Testis (tissue), 3 donors: ENCODE results near the gene RHOA. TPM values are rescaled to one million over a fixed set of nuclear protein-coding genes. Genes with fewer than 3 reads are reported as not detected.
"Not testable (repeated sequence)": the region's sequence is repeated elsewhere in the genome, so short reads cannot be mapped to it uniquely, and the experiment has no call there.

Experiments
- DNase-seq: peaks from one replicate; pipeline ENCODE4 v3.0.0-alpha.2; 2019
- H3K27ac ChIP-seq, 2 donors: fragments of 200-600 bp; sonication (generic); one replicate each; pipeline ENCODE4 v1.5.1; 2019
- H3K27me3 ChIP-seq: fragments of 200-600 bp; sonication (generic); one replicate; pipeline ENCODE4 v1.5.1; 2019
- H3K36me3 ChIP-seq: fragments of 200-600 bp; sonication (generic); one replicate; pipeline ENCODE4 v1.5.1; 2017; ENCODE audit warnings: low read depth; ENCODE audit errors: missing control alignments
- H3K4me1 ChIP-seq: fragments of 200-600 bp; sonication (generic); one replicate; pipeline ENCODE4 v1.5.1; 2019
- H3K4me3 ChIP-seq, 2 donors: fragments of 200-600 bp; sonication (generic); one replicate each; pipeline ENCODE4 v1.5.1; 2017 to 2019
- H3K9me3 ChIP-seq: fragments of 200-600 bp; sonication (generic); one replicate; pipeline ENCODE4 v1.5.1; 2017
- CTCF ChIP-seq, 3 experiments: fragments of 450-650 bp in 2 of 3; fragments of 200-600 bp in 1 of 3; sonication (generic) in 1 of 3; IDR thresholded peaks; one replicate each; pipeline ENCODE4 v1.5.1; 2016 to 2019; ENCODE audit warnings: antibody characterized with exemption in 3 of 3, mild to moderate bottlenecking in 2 of 3, moderate library complexity in 1 of 3
- POLR2A ChIP-seq: fragments of 450-650 bp; IDR thresholded peaks from one replicate; pipeline ENCODE4 v1.6.1; 2017; ENCODE audit warnings: antibody characterized with exemption, mild to moderate bottlenecking, moderate library complexity
- WGBS, 2 donors: methylation state at CpG; one replicate each; pipeline ENCODE4 v1.1.5; 2018; 5-methylcytosine and 5-hydroxymethylcytosine counted together
- intact Hi-C: fragments of 100-400 bp; cut with DNase I; formaldehyde crosslinking; loops from one replicate; pipeline ENCODE4 v1.15.1; 2023; ENCODE audit warnings: low total_unique reads
- polyA plus RNA-seq: library from polyadenylated mRNA; stranded (reverse); fragments of 350-450 nt; fragmentation: Illumina TruSeq; extraction: RNeasy Lipid Tissue Mini Kit (QIAGEN cat#74804); gene quantifications from one replicate; pipeline ENCODE4 v1.2.3, GENCODE V29; 2014; ENCODE audit warnings: low read depth, low replicate concordance; ENCODE audit not compliant: insufficient read depth
- total RNA-seq, 2 donors: library from RNA; depleted of rRNA; stranded (reverse); fragments of >200 nt; gene quantifications; one replicate each; pipeline ENCODE4 v1.2.3, GENCODE V29; 2016

The RHOA gene
- total and polyA plus RNA-seq, 3 donors from 2014 or later, result 207 to 331 (median 252) TPM

- intact Hi-C loops, result no loop called here
Observed at GRCh38 chr3:49359623-49360022, 52.2 kb downstream of the RHOA start.

DNA sequence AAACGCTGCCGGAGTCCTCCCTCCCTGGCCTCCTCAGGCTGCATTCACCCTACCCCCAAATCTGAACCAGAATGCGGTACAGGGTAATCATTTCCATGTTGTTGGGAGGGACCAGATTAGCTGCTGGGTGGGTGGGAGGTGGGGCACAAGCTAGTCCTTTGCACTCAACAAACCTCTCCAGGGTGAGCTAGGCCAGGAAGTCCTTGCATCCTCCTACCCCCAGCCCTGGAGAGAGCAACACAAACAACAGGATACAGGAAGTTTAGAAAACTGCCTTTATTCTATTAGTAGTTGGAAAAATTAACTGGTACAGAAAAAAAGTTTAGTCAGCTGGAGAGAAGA lies 52.9 kb downstream of the RHOA start:
- intact Hi-C loops, result no loop called here
- 3% methylated on average over 3 of the region's 3 CpGs; no CpG with 5 or more reads in 1 of the 2 donors for WGBS, 2 donors
- Histone ChIP-seq H3K4me3 (peak overlapping the region; percentile 74 to 82), H3K36me3 (no peaks in the 10 kb centered on the region), H3K4me1 (peaks cover 10% of the 10 kb centered on the region), H3K27ac (peak overlapping the region; percentile 16 to 78), H3K9me3 (no peaks in the 10 kb centered on the region), H3K27me3 (no peaks in the 10 kb centered on the region)
- no peak for DNase-seq
- TF ChIP-seq CTCF (IDR thresholded peaks at IDR 0.05), result no peak
- no peak for TF ChIP-seq POLR2A

More at GRCh38 chr3:49359623-49360022, 52.2 kb downstream of the RHOA start:
- no peaks in the 10 kb centered on the region for H3K36me3 ChIP-seq
- H3K4me1 ChIP-seq, result peaks cover 10% of the 10 kb centered on the region
- DNase-seq, result no peak
- H3K27me3 ChIP-seq, result no peaks in the 10 kb centered on the region
- TF ChIP-seq POLR2A (no peak), CTCF (IDR thresholded peaks at IDR 0.05) (no peak)
- H3K27ac ChIP-seq, result no peak overlapping the region
- WGBS, 2 donors, result 72 to 83% methylated on average over 2 of the region's 2 CpGs
- no peak overlapping the region for H3K4me3 ChIP-seq
- H3K9me3 ChIP-seq, result no peaks in the 10 kb centered on the region

DNA sequence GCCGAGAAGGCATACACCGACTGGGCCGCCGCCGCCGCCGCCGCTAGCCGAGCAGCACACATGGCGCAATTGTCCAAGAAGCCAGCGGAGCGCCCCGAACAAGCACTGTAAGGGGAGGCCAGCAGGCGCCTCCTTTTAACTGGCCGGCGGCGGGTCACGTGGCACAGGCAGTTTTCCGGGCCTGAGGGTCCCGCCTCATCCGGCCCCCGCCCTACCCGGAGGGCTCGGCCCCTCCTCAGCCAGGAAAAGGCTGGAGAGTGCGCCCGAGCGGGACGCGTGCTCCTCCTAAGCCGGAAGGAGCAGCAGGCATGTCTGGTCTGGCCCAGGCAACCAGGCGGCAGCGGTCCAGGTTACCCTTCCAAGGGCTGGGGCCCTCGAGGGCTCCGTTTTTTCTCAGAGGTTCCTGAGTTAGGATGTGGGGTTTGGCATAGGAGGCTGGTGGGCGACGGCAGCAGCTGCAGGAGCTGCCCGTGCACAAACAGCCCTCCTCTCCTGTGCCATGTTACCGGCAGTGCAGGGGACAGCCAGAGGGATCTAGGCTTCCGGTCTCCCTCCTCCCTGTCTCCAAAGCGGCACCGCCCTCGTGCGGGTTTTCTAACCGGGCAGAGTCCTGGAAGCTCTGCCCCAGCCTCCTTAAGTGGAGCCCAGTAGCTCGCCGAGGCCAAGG lies 53.4 kb downstream of the RHOA start, which contains the start of gene GPX1:
Gene GPX1 (minus strand): TSS at position 137 of the 667 bp plus-strand sequence. CDS start 75 bp downstream, at position 62.
- WGBS, 2 donors, result 0% methylated on average over 33 of the region's 46 CpGs; no CpG with 5 or more reads in 1 of the 2 donors
- Histone ChIP-seq H3K9me3 (no peaks in the 10 kb centered on the region), H3K4me1 (peaks cover 10% of the 10 kb centered on the region), H3K27me3 (no peaks in the 10 kb centered on the region), H3K4me3 (peak within 1 kb of the TSS; percentile 74 to 82), H3K27ac (peak within 1 kb of the TSS; percentile 71 to 78), H3K36me3 (no peaks in the 10 kb centered on the region)
- DNase-seq, result peak; percentile 96
- no peak for TF ChIP-seq CTCF (IDR thresholded peaks at IDR 0.05)
- TF ChIP-seq POLR2A, result no peak
- intact Hi-C loops, result no loop called here

GRCh38 chr3:49357443-49358216 lies 54.1 kb downstream of the RHOA start:
- H3K36me3 ChIP-seq, result not testable (repeated sequence)

DNA sequence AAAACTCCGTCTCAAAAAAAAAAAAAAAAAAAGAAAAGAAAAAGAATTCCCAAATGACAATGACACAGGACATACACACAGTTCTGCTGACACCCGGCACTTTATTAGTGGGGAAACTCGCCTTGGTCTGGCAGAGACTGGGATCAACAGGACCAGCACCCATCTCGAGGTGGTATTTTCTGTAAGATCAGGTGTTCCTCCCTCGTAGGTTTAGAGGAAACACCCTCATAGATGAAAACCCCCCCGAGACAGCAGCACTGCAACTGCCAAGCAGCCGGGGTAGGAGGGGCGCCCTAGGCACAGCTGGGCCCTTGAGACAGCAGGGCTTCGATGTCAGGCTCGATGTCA lies 54.7 kb downstream of the RHOA start:
- intact Hi-C loops, H3K36me3 ChIP-seq, H3K27me3 ChIP-seq, DNase-seq, H3K9me3 ChIP-seq, H3K4me1 ChIP-seq: not testable (repeated sequence)
- Histone ChIP-seq H3K4me3 (peak overlapping the region; percentile 74 to 82), H3K27ac (peak overlapping the region; percentile 71 to 78)
- 36 to 47% methylated on average over 7 to 10 of the region's 10 CpGs for WGBS, 2 donors

More at GRCh38 chr3:49357443-49358216, 54.1 kb downstream of the RHOA start:
- Histone ChIP-seq H3K27ac (peak overlapping the region; percentile 71 to 78), H3K4me3 (peak overlapping the region; percentile 74 to 82)
- intact Hi-C loops, H3K27me3 ChIP-seq, H3K4me1 ChIP-seq, H3K9me3 ChIP-seq: not testable (repeated sequence)
- 1 to 5% methylated on average over 12 to 63 of the region's 63 CpGs for WGBS, 2 donors
- DNase-seq, result peak; percentile 51
